GM19395 (cell line): Measurements from ENCODE around the gene RNF13.
A peak's percentile ranks its signal among the peaks of the same experiment; 100 is the strongest.
"Not testable (repeated sequence)": the region's sequence is repeated elsewhere in the genome, so short reads cannot be mapped to it uniquely, and the experiment has no call there.

Source experiments
- ATAC-seq: cut with Tn5 transposase; IDR thresholded peaks from one replicate; pipeline ENCODE4 v1.9.1; 2021; ENCODE audit warnings: mild to moderate bottlenecking, moderate library complexity; ENCODE audit not compliant: unreplicated experiment

Gene RNF13

DNA sequence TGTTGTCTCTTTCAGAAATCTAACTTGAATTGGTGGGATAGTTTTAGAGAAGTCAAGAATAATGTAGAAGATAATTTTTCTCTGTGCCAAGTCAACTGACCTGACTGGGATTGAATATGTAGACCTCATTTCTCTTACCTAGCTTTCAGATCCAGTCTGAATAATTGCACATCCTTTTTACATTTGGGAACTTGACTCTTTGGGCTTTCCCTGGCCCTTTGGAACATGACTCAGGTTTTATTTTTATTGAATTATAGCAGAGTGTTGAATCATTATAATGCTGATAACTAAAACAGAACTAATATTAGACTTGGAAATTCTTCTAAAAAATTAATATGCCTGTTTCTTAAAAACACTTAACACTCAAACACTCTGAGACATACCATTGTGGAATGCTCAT is 81.2 kb downstream of the RNF13 start:
- ATAC-seq: no peak

DNA sequence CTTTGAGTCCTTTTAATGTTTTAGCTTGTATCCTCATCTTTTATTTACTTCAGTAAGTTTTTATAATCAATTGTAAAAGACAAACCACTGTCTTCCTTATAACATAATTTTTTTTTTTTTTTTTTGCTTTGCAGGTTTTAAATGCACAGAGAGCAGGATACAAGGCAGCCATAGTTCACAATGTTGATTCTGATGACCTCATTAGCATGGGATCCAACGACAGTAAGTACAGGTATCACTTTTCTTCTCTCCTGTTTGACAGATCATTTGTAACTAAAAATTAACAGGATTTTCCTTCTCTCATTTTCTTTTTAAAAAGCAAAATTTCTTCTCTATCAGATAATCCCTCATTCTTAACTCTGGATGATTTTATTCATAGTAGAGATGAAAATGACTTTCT is 82.3 kb downstream of the RNF13 start:
- no peak for ATAC-seq

DNA sequence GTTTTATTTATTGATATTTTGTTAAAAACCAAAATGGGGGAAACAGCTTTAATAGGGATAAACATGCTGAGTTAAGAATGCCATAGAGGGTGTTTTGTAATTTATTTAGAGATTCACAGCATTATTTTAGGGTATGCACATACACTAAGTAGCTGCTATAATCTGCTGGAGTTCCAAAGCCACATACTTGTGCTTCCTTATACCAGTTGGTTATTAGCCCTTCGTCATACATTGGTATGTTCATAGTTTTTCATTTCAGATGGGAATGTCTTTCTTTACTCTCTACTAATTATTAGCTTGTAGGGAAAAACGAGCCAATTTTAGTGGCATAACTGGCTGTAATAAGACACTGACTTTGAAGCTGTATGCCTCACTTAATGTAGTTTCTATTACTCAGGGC is 82.8 kb downstream of the RNF13 start:
- ATAC-seq: no peak

DNA sequence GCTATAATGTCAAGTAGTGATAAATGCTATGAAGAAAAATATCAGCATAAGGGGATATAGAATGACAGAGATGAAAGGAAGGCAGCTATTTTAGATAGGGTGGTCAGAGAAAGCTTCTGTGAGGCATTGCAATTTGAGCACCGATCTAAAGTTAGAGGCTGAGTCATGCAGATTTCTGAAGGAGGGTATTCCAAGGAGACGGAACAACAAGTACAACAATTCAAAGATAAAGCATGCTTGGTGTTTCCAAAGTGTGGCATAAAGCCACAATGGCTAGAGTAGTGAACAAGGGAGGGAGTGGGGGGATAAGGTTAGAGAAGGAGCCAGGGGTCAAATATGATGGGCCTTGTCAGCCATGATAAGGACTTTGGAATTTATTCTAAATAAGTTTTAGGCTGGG is 85.8 kb downstream of the RNF13 start:
- no peak for ATAC-seq

DNA sequence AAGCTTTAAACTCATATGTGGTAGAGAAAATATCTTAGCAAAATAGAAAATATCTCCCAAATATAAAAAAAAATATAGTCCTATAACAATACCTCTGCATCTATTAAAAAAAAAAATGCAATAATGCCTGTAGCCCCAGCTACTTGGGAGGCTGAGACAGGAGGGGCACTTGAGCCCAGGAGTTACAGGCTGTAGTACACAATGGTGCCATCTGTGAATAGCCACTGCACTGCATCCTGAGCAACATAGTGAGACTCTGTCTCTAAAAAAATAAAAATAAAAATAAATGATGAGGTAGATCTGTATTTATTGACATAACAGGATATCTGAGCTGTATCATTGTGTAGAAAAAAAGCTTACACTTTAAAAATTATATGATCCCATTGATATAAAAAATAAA is 87.3 kb downstream of the RNF13 start:
- ATAC-seq: no peak

DNA sequence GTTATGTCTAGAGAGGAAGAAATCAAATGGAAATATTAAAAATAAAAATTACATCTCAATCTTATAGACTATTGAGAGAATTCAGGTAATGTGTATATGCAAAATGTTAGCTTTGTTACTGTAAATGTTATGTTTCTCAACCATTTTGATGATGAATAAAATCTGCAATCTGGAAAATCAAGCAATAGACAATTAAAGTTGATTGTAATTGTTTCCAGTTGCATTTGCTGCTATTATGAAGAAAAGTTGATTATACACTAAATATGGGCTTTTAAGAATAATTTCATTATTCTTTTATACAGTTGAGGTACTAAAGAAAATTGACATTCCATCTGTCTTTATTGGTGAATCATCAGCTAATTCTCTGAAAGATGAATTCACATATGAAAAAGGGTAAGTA is 88.8 kb downstream of the RNF13 start:
- ATAC-seq: no peak

DNA sequence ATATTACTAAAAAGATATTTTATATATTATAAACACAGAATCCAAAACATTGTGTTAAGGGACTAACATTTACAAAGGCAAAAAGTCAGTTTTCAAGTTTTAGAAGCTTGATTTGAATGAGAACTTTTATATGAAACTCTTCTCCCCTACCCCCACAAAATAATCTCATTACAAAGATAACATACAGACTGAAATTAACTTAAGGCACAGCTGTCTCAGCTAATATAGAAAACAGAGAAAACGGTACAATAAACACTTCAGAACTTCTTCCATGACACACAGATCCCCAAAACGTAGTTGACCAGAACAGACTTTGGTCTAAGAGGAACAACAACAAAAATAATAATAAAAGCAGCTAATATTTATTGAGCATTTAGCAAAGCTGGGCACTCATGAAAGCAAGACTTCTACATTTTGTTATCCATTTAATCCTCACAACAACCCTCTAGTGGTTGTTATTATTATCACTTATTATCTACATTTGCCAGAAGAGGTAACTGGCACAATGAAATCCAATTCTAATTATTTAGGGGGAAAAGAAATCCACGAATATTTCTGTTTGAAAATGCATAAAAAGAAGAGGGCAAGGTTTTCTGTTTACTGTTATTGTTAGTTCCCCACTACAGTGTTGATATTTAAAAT is 89.6 kb downstream of the RNF13 start:
- ATAC-seq: no peak

DNA sequence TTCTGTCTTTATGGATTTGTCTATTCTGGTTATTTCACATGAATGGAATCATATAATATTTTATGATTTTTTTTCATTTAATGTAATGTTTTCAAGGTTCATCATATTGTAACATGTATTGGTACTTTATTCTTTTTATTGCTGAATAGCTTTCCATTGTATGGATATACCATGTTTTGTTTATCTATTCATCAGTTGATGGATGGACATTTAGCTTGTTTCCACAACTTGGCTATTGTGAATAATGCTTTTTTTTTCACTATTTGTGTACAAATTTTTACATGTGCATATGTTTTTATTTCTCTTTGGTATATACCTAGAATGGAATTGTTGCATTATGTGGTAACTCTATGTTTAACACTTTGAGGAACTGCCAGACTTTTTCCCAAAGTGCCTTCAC is 93.0 kb downstream of the RNF13 start:
- ATAC-seq: no peak

DNA sequence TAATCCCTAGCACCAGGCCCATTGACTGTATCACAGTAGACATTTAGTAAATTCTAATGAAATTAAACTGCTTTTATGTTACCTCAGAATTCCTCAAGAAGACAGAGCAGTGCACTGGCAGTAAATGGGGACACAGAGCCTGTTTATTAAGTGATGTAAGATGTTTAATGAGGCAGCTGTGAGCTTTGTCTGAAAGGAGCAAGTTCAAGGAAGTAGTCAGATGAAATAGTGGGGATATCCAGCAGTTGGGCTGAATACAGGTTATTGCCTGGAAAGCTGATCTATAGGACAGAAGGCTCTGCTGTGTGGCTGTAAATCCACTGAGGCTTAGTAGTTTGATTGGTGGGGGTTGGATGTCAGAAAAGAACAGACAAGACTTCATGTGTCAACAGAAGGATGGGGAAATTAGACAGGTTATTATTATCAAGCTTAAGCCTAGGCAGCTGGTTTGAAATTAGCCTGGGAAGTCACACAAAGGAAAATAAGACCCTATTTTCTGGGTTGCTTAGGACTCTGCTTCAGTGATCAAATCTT is 95.5 kb downstream of the RNF13 start:
- ATAC-seq: no peak

DNA sequence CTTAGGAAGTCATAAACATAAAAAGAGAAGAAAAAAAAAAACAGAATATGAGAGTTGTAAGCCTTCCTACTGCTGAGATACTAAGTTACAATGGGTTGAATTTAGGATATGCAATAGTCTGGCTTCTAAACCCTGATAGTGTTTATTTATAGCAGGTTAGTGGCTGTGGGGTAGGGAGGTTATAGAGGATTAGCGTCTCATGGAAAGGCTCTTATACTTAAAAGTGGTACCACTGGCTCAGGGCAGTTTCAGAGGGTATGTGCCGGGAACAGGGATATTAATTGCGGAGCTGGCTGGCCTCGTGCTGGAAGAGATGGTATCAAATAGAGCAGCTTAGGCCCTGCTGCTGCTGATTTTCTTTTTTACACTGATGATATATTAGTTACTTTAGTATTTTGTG is 96.9 kb downstream of the RNF13 start:
- no peak for ATAC-seq

DNA sequence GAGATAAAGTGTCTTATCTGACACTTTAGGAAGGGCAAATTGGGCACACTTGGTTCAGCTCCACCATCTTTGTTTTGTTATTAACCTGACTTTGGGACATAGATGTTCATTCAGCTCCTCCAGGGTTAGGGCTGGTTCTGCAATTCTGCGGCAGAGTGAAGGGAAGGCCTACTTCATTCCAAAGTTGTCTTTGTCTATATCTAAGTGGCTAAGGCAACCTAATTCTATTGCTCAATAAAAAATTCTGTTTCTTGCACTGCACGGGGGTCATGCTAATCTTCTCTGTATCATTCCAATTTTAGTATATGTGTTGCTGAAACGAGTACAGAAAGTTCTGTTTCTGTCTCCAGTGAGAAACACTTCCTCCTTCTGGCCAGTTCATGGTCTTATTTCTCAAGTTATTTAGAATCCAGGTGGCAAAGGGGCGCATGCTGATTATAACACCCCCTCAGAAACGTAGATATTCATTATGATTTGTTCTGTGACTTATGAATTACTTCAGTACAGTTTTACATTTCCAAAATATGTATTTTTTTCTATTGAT is 104.2 kb downstream of the RNF13 start:
- no peak for ATAC-seq

DNA sequence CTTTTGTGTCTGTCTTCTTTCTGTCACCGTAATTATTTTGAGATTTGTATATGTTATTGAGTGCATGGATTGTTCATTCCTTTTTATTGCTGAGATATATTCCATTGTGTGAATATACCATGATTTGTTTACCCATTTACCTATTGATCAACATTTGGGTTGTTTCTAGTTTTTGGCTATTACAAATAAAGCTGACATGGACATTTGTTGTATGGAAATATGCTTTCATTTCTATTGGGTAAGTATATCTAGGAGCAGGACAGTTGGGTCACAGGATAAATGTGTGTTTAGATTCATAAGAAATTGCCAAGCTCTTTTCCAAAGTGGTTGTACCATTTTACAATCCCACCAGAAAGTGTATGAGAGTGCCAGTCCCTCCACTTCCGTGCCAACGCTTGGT is 106.5 kb downstream of the RNF13 start:
- no peak for ATAC-seq

DNA sequence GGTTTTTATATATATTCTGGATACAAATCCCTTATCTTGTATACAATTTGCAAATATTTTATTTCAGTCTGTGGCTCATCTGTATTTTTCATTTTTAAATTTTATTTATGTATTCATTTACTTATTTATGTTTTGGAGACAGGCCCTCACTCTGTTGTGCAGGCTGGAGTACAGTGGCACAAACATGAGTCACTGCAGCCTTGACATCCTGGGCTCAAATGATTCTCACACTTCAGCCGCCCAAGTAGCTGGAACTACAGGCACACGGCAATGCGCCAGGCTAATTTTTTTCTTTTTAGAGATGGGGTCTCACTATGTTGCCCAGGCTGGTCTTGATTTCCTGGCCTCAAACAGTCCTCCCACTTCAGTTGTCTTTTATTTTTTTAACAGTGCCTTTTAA is 107.1 kb downstream of the RNF13 start:
- no peak for ATAC-seq

DNA sequence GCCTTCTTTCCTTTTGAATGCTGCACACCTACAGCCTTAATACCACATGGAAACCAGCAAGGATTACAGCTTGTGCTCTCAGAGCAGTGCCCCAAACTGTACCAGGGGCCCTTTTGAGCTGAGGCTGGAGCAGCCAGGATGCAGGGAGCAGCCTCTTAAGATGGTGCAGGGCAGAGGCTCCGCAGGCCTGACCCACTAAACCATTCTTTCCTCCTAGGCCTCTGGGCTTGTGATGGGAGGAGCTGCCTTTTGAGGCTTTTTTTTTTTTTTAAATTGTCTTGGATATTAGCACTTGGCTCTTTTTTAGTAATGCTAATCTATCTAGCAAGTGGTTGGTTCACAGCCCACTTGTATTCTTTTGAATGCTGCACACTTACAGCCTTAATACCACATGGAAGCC is 120.0 kb downstream of the RNF13 start:
- no peak for ATAC-seq

DNA sequence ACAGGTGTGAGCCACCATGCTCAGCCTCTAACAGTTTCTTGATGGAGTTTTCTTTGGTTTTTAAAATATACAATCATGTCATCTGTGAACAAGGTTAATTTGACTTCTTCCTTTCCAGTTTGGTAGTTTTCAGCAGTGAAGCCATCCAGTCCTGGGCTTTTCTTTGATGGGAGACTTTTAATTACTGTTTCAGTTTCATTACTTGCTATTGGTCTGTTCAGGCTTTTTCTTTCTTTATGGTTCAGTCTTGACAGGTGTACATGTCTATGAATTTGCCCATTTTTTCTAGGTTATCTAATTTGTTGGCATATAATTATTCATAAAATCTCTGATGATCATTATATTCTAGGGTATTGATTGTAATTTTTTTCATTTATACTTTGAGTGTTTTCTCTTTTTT is 120.8 kb downstream of the RNF13 start:
- ATAC-seq: peak; percentile 62

DNA sequence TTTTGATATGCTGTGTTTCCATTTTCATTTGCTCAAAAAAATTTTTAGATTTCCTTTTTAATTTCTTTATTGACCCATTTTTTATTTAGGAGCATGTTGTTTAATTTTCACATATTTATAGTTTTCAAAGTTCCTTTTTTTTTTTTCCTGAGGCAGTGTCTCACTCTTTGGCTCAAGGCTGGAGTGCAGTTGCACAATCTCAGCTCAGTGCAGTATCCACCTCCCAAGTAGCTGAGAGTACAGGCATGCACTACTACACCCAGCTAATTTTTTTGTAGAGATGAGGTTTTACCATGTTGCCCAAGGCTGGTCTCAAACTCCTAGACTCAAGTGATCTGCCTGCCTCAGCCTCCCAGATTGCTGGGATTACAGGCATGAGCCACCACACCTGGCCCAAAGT is 121.5 kb downstream of the RNF13 start:
- no peak for ATAC-seq

DNA sequence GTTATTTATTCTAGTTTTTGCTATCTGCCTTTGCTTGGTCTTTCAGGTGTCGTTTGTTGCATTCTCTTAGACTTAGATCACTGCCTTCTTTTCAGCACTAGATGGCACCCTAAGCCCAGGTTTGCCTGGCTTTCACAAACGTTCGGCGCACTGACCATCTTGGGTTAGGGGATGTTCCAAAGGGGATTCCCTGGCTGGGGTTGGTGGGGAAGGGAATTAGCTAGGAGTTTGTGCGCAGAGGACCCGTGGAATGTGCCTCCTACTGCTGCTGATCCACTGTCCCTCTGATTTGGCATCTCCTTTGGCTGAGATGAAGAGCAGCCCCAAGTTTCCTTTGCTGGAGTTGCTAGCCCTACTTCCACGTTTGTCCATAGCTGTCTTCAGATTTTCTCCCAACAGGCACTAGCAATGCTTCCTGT is 123.8 kb downstream of the RNF13 start:
- ATAC-seq: peak; percentile 69

DNA sequence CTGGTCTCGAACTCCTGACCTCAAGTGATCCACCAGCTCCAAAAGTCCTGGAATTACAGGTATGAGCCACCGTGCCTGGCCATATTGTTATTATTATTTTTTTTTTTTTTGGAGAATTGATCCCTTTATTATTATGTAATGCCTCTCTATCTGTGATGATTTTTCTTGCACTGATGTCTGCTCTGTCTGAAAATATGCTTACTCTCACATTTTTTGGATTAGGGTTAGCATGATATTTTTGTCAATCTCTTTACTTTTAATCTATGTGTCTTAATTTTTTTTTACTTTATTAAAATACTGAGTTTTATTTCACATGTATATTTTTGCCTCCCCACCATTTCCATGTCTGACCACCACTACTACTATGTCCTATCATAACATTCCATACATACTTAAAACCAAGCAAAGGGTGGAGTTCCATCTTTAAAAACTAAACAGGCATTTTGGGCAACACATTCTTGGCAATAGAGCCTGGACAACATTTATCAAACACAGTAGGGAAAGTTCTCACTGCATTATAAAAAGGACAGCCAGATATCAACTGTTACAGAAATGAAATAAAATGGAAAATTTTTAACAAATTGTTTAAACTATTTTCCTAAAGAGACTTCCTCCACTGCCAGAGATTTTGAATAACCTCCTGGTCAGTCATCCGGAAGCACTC is 125.5 kb downstream of the RNF13 start:
- ATAC-seq: not testable (repeated sequence)

DNA sequence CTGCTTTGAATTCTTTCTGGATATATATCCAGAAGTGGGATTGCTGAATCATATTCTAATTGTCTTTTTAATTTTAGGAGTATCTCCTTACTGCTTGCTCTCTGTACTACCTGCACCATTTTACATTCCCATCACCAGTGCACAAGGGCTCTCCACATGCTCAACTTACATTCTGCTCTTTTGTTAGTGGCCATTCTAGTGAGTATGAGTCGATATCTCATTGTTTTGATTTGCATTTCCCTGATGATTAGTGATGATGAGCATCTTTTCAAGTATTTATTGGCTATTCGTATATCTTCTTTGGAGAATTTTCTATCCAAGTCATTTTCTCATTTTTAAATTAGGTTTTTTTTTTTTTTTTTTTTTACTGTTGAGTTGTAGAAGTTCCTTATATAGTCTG is 128.2 kb downstream of the RNF13 start:
- no peak for ATAC-seq

DNA sequence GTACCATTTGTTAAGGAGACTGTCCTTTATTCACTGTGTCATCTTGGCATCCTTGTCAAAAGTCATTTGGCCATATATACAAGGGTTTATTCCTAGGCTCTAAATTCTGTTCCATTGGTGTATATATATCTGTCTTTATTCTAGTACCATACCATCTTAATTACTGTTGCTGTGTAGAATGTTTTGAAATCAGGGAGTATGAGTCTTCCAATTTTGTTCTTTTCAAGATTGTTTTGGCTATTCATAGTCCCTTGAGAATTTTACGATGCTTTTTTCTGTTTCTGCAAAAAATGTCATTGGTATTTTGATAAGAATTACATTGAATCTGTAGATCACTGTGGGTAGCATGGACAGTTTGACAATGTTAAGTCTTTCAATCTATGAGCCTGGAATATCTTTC is 128.9 kb downstream of the RNF13 start:
- no peak for ATAC-seq

DNA sequence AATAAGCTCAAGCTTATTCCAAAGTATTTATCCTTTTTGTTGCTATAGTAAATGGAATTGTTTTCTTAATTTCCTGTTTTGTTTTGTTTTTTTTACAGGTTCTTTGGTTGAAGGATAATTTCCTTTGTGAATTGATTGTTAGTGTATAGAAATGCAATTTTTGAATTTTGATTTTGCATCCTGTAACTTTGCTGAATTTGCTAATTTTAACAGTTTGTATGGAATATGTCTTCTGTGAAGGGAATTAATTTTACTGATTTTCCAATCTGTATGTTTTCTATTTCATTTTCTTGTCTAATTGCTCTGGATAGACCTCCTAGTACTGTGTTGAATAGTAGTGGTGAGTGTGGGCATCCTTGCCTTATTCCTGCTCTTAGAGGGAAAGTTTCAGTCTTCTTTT is 129.4 kb downstream of the RNF13 start:
- ATAC-seq: no peak

DNA sequence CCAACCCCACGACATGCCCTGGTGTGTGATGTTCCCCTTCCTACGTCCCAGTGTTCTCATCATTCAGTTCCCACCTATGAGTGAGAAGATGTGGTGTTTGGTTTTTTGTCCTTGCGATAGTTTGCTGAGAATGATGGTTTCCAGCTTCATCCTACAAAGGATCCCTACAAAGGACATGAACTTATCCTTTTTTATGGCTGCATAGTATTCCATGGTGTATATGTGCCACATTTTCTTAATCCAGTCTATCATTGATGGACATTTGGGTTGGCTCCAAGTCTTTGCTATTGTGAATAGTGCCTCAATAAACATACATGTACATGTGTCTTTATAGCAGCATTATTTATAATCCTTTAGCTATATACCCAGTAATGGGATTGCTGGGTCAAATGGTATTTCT is 131.0 kb downstream of the RNF13 start:
- not testable (repeated sequence) for ATAC-seq
